DND-41 (cell line): ENCODE data around the gene ZC3H6.

Experiments used
- ATAC-seq: fragments of 200-7000 bp; cut with Tn5 transposase; 3 replicates; pipeline ENCODE4 v1.9.1; 2021; ENCODE audit warnings: low read depth; ENCODE audit not compliant: insufficient read depth
- DNase-seq: peaks from one replicate; pipeline ENCODE4 v3.0.0-alpha.2; 2020
- H2AFZ ChIP-seq: 2 replicates; pipeline ENCODE4 v1.6.0; 2012; ENCODE audit warnings: low read depth, low read length
- H3K27ac ChIP-seq: 2 replicates; pipeline ENCODE4 v1.5.1; 2012; ENCODE audit warnings: low read length, inconsistent platforms
- H3K27me3 ChIP-seq: fragments of 200-600 bp; sonication (generic); 2 replicates; pipeline ENCODE4 v1.6.0; 2012; ENCODE audit warnings: low read length, mild to moderate bottlenecking, inconsistent platforms; ENCODE audit not compliant: insufficient read depth, poor library complexity
- H3K36me3 ChIP-seq: 2 replicates; pipeline ENCODE4 v1.5.1; 2012; ENCODE audit warnings: low read length, inconsistent platforms; ENCODE audit not compliant: insufficient read depth
- H3K4me1 ChIP-seq: 2 replicates; pipeline ENCODE4 v1.5.1; 2012; ENCODE audit warnings: mild to moderate bottlenecking, low read length; ENCODE audit not compliant: insufficient read depth
- H3K4me2 ChIP-seq: 2 replicates; pipeline ENCODE4 v1.6.0; 2012; ENCODE audit warnings: mild to moderate bottlenecking, moderate library complexity, low read length, inconsistent platforms; ENCODE audit not compliant: insufficient read depth
- H3K4me3 ChIP-seq, 2 experiments: fragments of 200-600 bp in 1 of 2; shearing (Covaris generic) in 1 of 2; 2 replicates each; pipeline ENCODE4 v1.5.1; 2012 to 2016; ENCODE audit warnings: inconsistent platforms in 2 of 2, low read length in 2 of 2, mild to moderate bottlenecking in 2 of 2, low read depth in 1 of 2, moderate library complexity in 1 of 2
- H3K79me2 ChIP-seq: 2 replicates; pipeline ENCODE4 v1.6.0; 2012; ENCODE audit warnings: low read length, inconsistent platforms; ENCODE audit not compliant: insufficient read depth
- H3K9ac ChIP-seq: 2 replicates; pipeline ENCODE4 v1.6.0; 2012; ENCODE audit warnings: low read depth, mild to moderate bottlenecking, inconsistent platforms, low read length, moderate library complexity
- H3K9me3 ChIP-seq: 2 replicates; pipeline ENCODE4 v1.5.1; 2012; ENCODE audit warnings: low read length, moderate library complexity, mild to moderate bottlenecking, inconsistent platforms; ENCODE audit not compliant: insufficient read depth, severe bottlenecking
- H4K20me1 ChIP-seq: 2 replicates; pipeline ENCODE4 v1.6.0; 2012; ENCODE audit warnings: low read length; ENCODE audit not compliant: insufficient read depth
- CTCF ChIP-seq: IDR thresholded peaks from 2 replicates; pipeline ENCODE4 v1.5.1; 2012; ENCODE audit warnings: borderline replicate concordance, low read length, moderate library complexity, mild to moderate bottlenecking; ENCODE audit not compliant: poor library complexity, severe bottlenecking; ENCODE audit errors: extremely low read depth
- EZH2 ChIP-seq: IDR thresholded peaks from 3 replicates; pipeline ENCODE4 v1.6.1; 2012; ENCODE audit warnings: borderline replicate concordance, low read depth, mild to moderate bottlenecking, moderate library complexity, low read length, inconsistent platforms; ENCODE audit not compliant: severe bottlenecking

The ZC3H6 gene

GRCh38 chr2:112295407-112296078 is 20.1 kb downstream of the ZC3H6 start:
- no peak overlapping the region for H3K9ac ChIP-seq
- no peaks in the 10 kb centered on the region for H3K79me2 ChIP-seq
- no peak for ATAC-seq
- H3K4me3 ChIP-seq: no peak overlapping the region
- H2AFZ ChIP-seq: no peak overlapping the region
- no peaks in the 10 kb centered on the region for H3K9me3 ChIP-seq
- no peak overlapping the region for H3K4me2 ChIP-seq
- no peaks in the 10 kb centered on the region for H3K27me3 ChIP-seq
- H3K4me1 ChIP-seq: no peaks in the 10 kb centered on the region
- no peak overlapping the region for H3K27ac ChIP-seq
- no peaks in the 10 kb centered on the region for H3K36me3 ChIP-seq
- DNase-seq: no peak
- TF ChIP-seq CTCF: no peak
- TF ChIP-seq EZH2: no peak
- no peaks in the 10 kb centered on the region for H4K20me1 ChIP-seq

- no peak overlapping the region for H3K27ac ChIP-seq
- TF ChIP-seq EZH2 (no peak), CTCF (no peak)
- H3K4me1 ChIP-seq: no peaks in the 10 kb centered on the region
- no peak for DNase-seq
- H3K4me2 ChIP-seq: no peak overlapping the region
- no peaks in the 10 kb centered on the region for H3K36me3 ChIP-seq
- H4K20me1 ChIP-seq: no peaks in the 10 kb centered on the region
- no peak overlapping the region for H3K9ac ChIP-seq
- H3K9me3 ChIP-seq: no peaks in the 10 kb centered on the region
- no peak overlapping the region for H3K4me3 ChIP-seq
- no peaks in the 10 kb centered on the region for H3K79me2 ChIP-seq
- no peak for ATAC-seq
- H3K27me3 ChIP-seq: no peaks in the 10 kb centered on the region
- no peak overlapping the region for H2AFZ ChIP-seq
Observed at GRCh38 chr2:112296407-112296806, 21.0 kb downstream of the ZC3H6 start.

DNA sequence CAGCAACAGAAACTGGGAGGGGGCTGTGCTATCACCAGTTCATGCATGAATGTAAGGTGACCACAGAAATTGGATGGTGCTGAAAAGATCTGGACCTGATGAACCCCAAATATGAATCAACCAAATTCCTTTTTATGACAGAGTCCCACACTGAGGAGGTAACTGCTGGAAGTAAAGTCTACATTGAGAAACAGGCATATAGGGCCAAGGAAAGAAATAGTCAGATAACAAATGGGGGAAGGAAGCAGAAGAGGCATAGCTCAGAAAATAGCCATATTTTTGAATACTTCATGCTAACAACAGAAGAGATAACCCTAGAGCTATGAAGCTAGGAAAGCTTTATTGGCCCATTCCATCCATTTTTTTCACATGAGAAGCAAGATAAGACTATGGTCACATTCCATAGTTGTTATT is 25.8 kb downstream of the ZC3H6 start:
- peaks cover 6% of the 10 kb centered on the region; the same call in 1 of the 2 replicates for H3K36me3 ChIP-seq
- no peak overlapping the region for H3K4me3 ChIP-seq
- DNase-seq (no peak), ATAC-seq (no peak)
- no peaks in the 10 kb centered on the region for H3K9me3 ChIP-seq
- H3K27me3 ChIP-seq: no peaks in the 10 kb centered on the region
- H3K4me2 ChIP-seq: no peak overlapping the region
- H3K4me1 ChIP-seq: no peaks in the 10 kb centered on the region
- no peaks in the 10 kb centered on the region for H4K20me1 ChIP-seq
- no peak overlapping the region for H2AFZ ChIP-seq
- TF ChIP-seq CTCF (no peak), EZH2 (no peak)
- no peak overlapping the region for H3K9ac ChIP-seq
- H3K27ac ChIP-seq: no peak overlapping the region
- no peaks in the 10 kb centered on the region for H3K79me2 ChIP-seq

- H3K4me2 ChIP-seq: no peak overlapping the region
- no peak overlapping the region for H3K4me3 ChIP-seq
- no peak overlapping the region for H2AFZ ChIP-seq
- DNase-seq (no peak), ATAC-seq (no peak)
- TF ChIP-seq EZH2: no peak
- no peak for TF ChIP-seq CTCF
- peaks cover 6% of the 10 kb centered on the region; the same call in 1 of the 2 replicates for H3K36me3 ChIP-seq
- no peaks in the 10 kb centered on the region for H3K27me3 ChIP-seq
- no peaks in the 10 kb centered on the region for H3K4me1 ChIP-seq
- H3K9me3 ChIP-seq: no peaks in the 10 kb centered on the region
- H3K27ac ChIP-seq: no peak overlapping the region
- no peaks in the 10 kb centered on the region for H4K20me1 ChIP-seq
- H3K9ac ChIP-seq: no peak overlapping the region
- no peaks in the 10 kb centered on the region for H3K79me2 ChIP-seq
Observed at GRCh38 chr2:112301973-112302372, 26.6 kb downstream of the ZC3H6 start.
